Fibroblast of peridontal ligament (primary cell): ENCODE measurements around the gene UBE2D3.
"Not testable (repeated sequence)": the region's sequence is repeated elsewhere in the genome, so short reads cannot be mapped to it uniquely, and the experiment has no call there.

Experiments
- DNase-seq: peaks from one replicate; pipeline ENCODE4 v3.0.0-alpha.2; 2010; ENCODE audit errors: extremely low read depth

UBE2D3 gene

DNA sequence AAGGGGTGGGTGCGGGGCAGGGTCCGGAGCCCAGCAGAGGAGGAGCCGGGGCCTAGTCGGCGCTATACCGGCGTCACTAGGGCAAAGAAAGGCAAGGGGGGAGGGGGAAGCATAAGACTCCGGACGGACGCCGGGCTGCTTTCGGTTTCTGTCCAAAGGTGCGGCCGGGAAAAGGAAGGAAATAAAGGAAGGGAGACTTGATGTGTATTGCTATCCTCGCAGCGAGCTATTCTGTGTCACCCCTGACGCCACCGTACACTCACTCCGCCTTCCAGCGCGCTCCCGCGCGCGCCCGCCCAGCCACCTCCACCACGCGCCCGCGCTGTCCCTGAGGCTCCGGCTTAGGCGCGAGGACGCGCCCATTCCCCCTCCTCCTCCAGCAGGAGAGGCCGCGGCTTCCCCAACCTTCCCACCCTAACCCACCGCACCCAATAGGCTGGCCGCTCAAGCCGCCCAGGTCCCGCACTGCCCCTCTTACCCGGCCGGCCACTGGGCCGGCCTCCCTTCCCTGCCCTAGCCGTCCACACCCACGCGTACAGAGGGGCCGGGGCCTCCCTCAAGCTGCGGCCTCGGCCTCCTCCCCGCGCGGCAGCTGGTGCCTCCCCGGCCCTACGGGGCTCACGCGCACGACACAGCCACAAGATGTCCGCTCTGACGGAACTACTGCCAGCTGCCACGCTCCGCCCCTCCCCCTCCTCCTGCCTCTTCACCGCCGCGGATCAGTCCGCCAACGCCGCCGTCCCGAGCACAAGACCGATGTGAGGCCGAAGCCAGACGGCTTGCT is at the start of gene UBE2D3:
UBE2D3 (minus strand) TSS at position 662 of the 784 bp plus-strand sequence. CDS start 1,043 bp downstream, outside the sequence.
- peak; percentile 96 for DNase-seq

DNA sequence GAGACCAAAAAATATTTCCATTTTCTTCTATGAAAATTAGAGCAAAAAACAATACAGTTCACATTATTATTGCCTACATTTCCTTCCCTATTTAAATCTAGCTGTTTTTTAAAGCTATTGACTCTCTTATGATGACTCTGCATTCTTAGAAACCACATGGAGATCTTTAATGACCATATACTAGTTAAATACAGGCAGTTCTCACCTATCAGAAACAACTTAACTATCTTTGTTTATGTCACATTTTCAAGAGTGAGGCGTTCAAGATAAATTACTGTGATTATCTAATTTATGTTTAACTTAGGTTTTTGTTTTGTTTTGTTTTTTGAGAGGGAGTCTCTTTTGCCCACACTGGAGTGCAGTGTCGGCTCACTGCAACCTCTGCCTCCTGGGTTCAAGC is 44.4 kb upstream of the UBE2D3 start:
- no peak for DNase-seq

- peak; percentile 32 for DNase-seq
These were observed 42.3 kb upstream of the UBE2D3 start for GRCh38 chr4:102869569-102870197.

DNA sequence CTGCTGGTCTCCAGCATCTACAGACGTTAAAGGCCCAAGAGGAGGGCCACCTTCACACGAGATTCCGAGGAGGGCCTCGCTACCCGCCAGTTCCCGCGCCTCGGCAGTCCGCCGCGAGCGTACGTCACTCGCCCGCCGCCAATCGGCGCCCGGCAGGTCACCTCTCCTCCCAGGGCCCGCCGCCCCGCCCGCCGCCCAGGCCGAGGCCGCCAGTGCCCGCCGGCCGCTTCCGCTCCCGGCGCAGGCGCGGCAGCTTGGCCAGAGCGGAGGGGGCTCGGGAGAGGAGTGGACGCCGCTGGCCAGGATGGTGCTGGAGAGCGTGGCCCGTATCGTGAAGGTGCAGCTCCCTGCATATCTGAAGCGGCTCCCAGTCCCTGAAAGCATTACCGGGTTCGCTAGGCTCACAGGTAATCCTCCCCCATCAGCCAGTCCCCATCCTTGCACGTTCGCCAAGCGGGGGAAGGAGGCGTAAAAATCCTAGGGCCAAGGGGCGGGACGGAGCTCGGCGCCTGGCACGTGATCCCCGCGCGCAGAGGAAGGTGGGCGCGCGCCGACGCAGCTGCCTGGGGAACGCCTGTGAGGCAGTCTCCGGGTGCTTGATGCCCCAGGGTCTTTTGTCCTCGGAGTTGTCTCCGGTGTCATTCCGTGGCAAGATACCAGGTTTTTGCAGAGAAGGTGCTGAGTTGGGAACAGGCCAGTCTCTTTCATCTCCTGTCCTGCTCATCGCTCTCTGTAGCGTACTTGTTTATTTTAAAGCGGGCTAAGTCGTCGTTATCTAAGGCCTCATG is 41.6 kb upstream of the UBE2D3 start, which contains the start of gene CISD2:
CISD2 (plus strand) TSS at position 212 of the 788 bp plus-strand sequence; CDS start at position 305, 93 bp downstream.
- peak; percentile 85 for DNase-seq

- no peak for DNase-seq
These were observed 40.9 kb upstream of the UBE2D3 start for GRCh38 chr4:102868153-102868780.

DNA sequence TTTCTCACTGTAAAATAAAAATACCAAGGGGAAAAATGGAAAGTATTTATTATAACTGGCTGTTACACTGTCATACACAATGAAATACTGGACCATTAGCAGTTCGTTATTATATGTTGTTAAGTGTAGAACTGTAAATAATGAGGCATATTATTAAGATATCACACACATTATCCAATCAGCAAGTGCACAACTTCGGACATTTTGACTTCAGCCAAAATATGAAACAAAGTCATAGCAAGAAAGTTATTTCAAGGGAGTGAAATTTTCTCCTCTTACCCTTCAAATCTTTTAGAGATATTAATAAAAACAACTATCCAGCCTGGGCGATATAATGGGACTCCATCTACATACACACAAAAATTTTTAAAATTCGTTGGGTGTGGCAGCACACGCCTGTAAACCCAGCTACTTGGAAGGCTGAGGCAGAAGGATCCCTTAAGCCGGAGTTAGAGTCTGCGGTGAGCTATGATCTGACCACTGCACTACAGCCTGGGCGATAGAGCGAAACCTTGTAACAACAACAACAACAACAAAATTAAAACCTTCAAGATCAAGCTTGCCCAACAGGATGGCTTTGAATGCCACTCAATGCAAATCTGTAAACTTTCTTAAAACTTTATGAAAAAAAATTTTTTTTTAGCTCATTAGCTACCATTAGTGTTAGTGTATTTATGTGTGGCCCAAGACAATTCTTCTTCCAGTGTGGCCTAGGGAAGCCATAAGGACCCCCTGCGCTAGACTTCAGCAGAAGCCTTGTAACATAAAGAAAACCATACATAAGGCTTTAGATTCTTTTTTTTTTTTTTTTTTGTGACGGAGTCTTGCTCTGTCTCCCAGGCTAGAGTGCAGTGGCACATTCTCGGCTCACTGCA is 40.2 kb upstream of the UBE2D3 start:
- no peak for DNase-seq

DNA sequence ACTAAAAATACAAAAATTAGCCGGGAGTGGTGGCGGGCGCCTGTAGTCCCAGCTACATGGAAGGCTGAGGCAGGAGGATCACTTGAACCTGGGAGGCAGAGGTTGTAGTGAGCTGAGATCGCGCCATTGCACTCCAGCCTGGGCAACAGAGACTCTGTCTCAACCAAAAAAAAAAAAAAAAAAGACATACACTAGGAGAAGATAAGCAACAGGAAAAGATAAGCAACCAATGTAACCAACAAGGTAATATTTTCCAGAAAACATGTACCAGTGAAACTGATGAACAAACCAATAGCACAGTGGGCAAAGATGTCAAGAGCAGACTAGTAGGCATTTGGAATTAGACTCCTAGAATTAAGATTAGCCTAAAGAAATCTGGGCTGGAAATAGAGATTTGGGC is 38.0 kb upstream of the UBE2D3 start:
- DNase-seq = not testable (repeated sequence)

- DNase-seq = no peak
These were observed 35.4 kb upstream of the UBE2D3 start for GRCh38 chr4:102862747-102863146.

- no peak for DNase-seq
These were observed 34.7 kb upstream of the UBE2D3 start for GRCh38 chr4:102862016-102862415.

DNA sequence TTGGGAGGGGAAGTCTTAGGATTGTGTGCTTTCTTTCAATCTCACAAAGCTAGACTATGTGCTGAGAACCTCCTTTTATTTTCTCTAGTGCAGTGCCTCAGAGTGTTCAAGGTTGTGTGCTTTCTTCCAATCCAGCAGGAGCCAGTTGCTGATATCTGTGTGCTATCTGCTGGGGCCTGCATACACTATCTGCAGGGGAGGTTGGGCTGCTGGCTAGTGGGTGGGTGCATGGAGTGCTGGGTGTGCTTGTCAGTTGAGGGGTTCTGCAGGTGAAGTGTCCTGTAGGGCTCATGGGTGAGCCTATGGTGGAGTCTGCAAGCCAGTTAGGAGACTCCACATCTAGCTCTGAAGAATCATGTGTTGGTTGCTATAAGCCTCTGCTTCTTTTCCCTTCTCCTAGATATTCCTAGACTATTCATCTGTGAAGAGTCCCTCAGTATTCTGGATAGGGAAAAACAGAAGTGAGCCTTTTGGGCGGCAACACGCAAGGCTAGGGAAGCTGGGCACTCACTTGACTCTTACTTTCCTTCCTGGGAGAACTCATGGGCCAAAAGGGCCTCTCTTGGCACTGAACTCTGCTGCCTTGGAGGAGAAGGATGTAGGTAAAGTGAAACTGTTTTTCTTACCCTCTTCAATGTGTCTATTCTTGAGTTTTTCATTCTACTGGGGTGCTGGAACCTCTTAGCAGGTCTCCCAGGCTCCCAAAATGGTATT is 33.4 kb upstream of the UBE2D3 start:
- DNase-seq = no peak

- no peak for DNase-seq
These were observed 31.6 kb upstream of the UBE2D3 start for GRCh38 chr4:102858828-102859464.

DNA sequence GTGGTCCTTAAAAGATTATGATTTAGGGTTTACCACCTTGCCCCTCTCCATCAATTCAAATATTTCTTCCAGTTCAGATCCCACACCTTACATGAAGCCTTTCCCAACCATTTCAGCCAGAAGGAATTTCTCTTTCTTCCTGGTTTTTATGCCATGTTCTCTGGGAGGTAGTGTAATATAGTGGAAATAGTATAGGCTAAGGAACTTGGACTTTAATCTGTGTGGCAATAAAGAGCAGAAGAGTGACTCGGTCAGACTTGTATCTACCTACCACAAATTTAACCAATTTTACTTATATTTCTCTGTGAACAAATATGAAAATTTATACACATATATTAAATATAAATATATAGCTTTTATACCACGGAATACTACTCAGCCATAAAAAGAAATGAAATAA is 23.0 kb upstream of the UBE2D3 start:
- no peak for DNase-seq

DNA sequence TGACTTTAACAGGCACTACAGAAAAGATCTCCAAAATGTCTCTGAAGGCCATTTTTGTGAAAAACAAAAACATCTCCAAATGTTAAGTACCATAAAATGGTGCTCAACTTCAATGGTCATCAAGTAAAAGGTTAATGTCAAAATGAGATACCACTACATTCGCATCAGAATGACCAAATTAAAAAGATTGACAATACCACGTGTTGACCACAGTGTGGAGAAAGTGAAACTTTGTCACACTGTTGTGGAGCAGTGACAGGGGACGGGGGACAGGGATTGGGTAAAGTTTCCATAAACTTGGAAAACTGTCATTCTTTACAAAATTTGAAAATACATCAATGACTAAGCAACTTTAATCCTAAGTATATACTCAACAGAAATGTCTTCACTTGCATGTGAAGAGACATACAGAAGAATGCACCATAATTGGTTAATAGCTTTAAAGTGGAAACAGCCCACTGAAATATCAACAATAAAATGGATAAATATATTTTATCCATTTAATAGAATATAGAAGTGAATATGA is 22.3 kb upstream of the UBE2D3 start:
- DNase-seq = no peak

DNA sequence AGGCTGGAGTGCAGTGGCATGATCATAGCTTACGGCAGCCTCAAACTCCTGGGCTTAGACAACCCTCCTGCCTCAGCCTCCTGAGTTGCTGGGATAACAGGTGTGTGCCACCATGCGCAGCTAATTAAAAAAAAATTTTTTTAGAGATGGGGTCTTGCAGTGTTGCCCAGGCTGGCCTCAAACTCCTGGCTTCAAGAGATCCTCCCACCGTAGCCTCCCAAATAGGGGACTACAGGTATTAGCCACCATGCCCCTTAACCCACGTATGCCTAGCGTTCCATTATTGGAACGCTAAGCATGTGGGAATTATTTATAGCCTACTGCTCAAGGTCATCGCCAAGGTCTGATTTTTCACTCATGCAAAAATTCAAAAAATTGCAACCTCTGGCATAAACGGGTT is 20.3 kb upstream of the UBE2D3 start:
- no peak for DNase-seq

GRCh38 chr4:102843938-102844337 is 16.6 kb upstream of the UBE2D3 start:
- no peak for DNase-seq

DNA sequence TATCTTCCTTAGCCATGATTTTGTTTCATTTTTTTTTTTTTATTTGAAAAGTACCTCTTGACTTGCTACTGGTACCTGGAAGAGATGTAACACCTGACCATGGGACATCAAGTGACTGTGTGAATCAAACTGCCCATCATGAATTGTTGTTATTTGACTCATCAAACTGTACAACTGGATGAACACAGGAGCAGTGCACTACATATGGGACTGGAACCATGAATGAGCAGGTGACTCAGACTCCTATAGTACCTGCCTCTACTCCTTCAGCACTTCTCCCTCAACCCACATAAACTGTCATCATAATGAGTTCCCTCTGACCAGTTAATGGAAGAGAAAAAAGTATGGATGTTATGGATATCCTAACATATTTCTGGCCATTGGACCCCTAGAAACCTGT is 15.9 kb upstream of the UBE2D3 start:
- DNase-seq = no peak

DNA sequence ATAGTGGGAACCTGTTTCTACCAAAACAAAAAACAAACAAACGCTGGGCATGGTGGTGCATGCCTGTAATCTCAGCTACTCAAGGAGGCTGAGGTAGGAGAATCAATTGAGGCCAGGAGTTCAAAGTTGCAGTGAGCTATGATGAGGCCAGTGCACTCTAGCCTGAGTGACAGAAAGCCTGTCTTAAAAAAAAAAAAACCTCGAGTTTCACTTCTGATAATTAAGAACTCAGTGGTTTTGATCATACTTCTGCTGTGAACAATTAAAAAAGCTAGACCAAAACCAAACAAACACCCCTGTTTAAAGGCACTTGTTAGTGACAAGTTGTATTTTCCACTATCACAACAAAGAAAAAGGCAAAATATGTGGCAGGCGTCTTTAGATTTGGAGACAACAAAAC is 15.0 kb upstream of the UBE2D3 start:
- DNase-seq = no peak

DNA sequence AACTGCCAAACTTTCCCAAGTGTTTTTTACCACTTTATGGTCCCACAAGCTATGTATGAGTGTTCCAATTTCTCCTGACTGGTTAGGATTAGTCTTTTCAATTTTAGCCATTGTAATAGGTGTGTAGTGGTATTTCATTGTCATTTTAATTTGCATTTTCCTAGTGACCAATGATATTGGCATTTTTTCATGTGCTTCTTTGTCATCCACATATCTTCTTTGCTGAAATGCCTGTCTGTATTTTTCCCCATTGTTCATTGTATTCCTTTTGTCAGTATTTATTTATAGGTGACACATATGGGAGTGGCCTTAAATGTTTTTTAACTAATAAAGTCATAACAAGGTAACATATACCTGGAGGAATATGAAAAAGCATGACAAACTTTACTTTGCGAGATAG is 9.2 kb upstream of the UBE2D3 start:
- no peak for DNase-seq

GRCh38 chr4:102832667-102833066 is 5.3 kb upstream of the UBE2D3 start:
- DNase-seq = no peak

- no peak for DNase-seq
These were observed 4.8 kb upstream of the UBE2D3 start for GRCh38 chr4:102832105-102832504.
